ENCODE results near the gene SATB2.

- TF ChIP-seq EZH2 (IDR thresholded peaks at IDR 0.05; ENCODE audit: low read length, missing control alignments) (no peak), CTCF (conservative IDR thresholded peaks at IDR 0.05 in 1 of 2, IDR thresholded peaks at IDR 0.05 in 1 of 2; ENCODE audit: low read depth in 1 of 2, low read length in 2 of 2) (no peak)
These were observed 154.0 kb downstream of the SATB2 start for GRCh38 chr2:199303728-199304177.

Measured in fibroblast of lung (primary cell).